ENCODE measurements around the gene MYO16.

The MYO16 gene

GRCh38 chr13:108643646-108644353, 14.4 kb downstream of the MYO16 start:
- no peaks in the 10 kb centered on the region for H3K9me2 ChIP-seq (replicated peaks; ENCODE audit: control insufficient read depth, low read length)

GRCh38 chr13:108645376-108645775, 16.0 kb downstream of the MYO16 start:
- Histone ChIP-seq H3K9me2 (replicated peaks; ENCODE audit: control insufficient read depth, low read length) (no peaks in the 10 kb centered on the region), H3K36me3 (ENCODE audit: control insufficient read depth, low read length) (no peaks in the 10 kb centered on the region), H3K4me3 (ENCODE audit: low read length) (no peak overlapping the region), H3K79me2 (ENCODE audit: control insufficient read depth, low read length) (no peaks in the 10 kb centered on the region), H3F3A (ENCODE audit: control insufficient read depth, insufficient read depth) (no peaks in the 10 kb centered on the region), H3K4me2 (ENCODE audit: low read length) (no peak overlapping the region), H3K27me3 (ENCODE audit: control insufficient read depth, low read length) (no peaks in the 10 kb centered on the region), H3K9me3 (ENCODE audit: control insufficient read depth, insufficient read depth, low read length) (no peaks in the 10 kb centered on the region), H3K4me1 (ENCODE audit: control insufficient read depth, low read length) (no peaks in the 10 kb centered on the region), H3K27ac (ENCODE audit: low read depth, low read length) (no peak overlapping the region), H4K20me1 (ENCODE audit: control insufficient read depth, insufficient read depth, low read depth, low read length) (no peaks in the 10 kb centered on the region)
- TF ChIP-seq CTCF (IDR thresholded peaks at IDR 0.05; ENCODE audit: low read depth, low read length, poor library complexity, severe bottlenecking) = no peak
- TF ChIP-seq EZH2phosphoT487 (IDR thresholded peaks at IDR 0.05; ENCODE audit: borderline replicate concordance, low read length) = no peak

More at GRCh38 chr13:108643646-108644353, 14.4 kb downstream of the MYO16 start:
- no peak overlapping the region for H3K27ac ChIP-seq (ENCODE audit: low read depth, low read length)
- no peak for TF ChIP-seq CTCF (IDR thresholded peaks at IDR 0.05; ENCODE audit: low read depth, low read length, poor library complexity, severe bottlenecking)
- TF ChIP-seq EZH2phosphoT487 (IDR thresholded peaks at IDR 0.05; ENCODE audit: borderline replicate concordance, low read length) = no peak
- H3K79me2 ChIP-seq (ENCODE audit: control insufficient read depth, low read length) = no peaks in the 10 kb centered on the region
- no peaks in the 10 kb centered on the region for H4K20me1 ChIP-seq (ENCODE audit: control insufficient read depth, insufficient read depth, low read depth, low read length)
- H3K4me1 ChIP-seq (ENCODE audit: control insufficient read depth, low read length) = no peaks in the 10 kb centered on the region
- H3K36me3 ChIP-seq (ENCODE audit: control insufficient read depth, low read length) = no peaks in the 10 kb centered on the region
- no peaks in the 10 kb centered on the region for H3F3A ChIP-seq (ENCODE audit: control insufficient read depth, insufficient read depth)
- no peaks in the 10 kb centered on the region for H3K9me3 ChIP-seq (ENCODE audit: control insufficient read depth, insufficient read depth, low read length)
- no peak overlapping the region for H3K4me3 ChIP-seq (ENCODE audit: low read length)
- H3K4me2 ChIP-seq (ENCODE audit: low read length) = no peak overlapping the region
- H3K27me3 ChIP-seq (ENCODE audit: control insufficient read depth, low read length) = no peaks in the 10 kb centered on the region

GRCh38 chr13:108650271-108650670, 20.9 kb downstream of the MYO16 start:
- no peaks in the 10 kb centered on the region for H4K20me1 ChIP-seq (ENCODE audit: control insufficient read depth, insufficient read depth, low read depth, low read length)
- no peaks in the 10 kb centered on the region for H3K4me1 ChIP-seq (ENCODE audit: control insufficient read depth, low read length)
- H3K4me3 ChIP-seq (ENCODE audit: low read length) = no peak overlapping the region
- H3F3A ChIP-seq (ENCODE audit: control insufficient read depth, insufficient read depth) = no peaks in the 10 kb centered on the region
- no peaks in the 10 kb centered on the region for H3K27me3 ChIP-seq (ENCODE audit: control insufficient read depth, low read length)
- TF ChIP-seq CTCF (IDR thresholded peaks at IDR 0.05; ENCODE audit: low read depth, low read length, poor library complexity, severe bottlenecking) = no peak
- TF ChIP-seq EZH2phosphoT487 (IDR thresholded peaks at IDR 0.05; ENCODE audit: borderline replicate concordance, low read length) = no peak
- H3K9me2 ChIP-seq (replicated peaks; ENCODE audit: control insufficient read depth, low read length) = no peaks in the 10 kb centered on the region
- H3K4me2 ChIP-seq (ENCODE audit: low read length) = no peak overlapping the region
- H3K79me2 ChIP-seq (ENCODE audit: control insufficient read depth, low read length) = no peaks in the 10 kb centered on the region
- H3K36me3 ChIP-seq (ENCODE audit: control insufficient read depth, low read length) = no peaks in the 10 kb centered on the region
- H3K27ac ChIP-seq (ENCODE audit: low read depth, low read length) = no peak overlapping the region
- H3K9me3 ChIP-seq (ENCODE audit: control insufficient read depth, insufficient read depth, low read length) = no peaks in the 10 kb centered on the region
